Fibroblast of skin of left quadriceps (primary cell): ENCODE data around the gene FLCN.

Experiments used
- DNase-seq, 2 experiments: peaks; one replicate each; pipeline ENCODE4 v3.0.0-alpha.2; 2013; ENCODE audit warnings: low read depth in 2 of 2

The FLCN gene

GRCh38 chr17:17167356-17167755, 69.6 kb downstream of the FLCN start:
- no peak for DNase-seq

GRCh38 chr17:17166446-17166845, 70.5 kb downstream of the FLCN start:
- no peak for DNase-seq

- DNase-seq = no peak
Observed at GRCh38 chr17:17165666-17166308, 71.2 kb downstream of the FLCN start.

GRCh38 chr17:17164676-17165075, 72.3 kb downstream of the FLCN start:
- no peak for DNase-seq

- DNase-seq = no peak
Observed at GRCh38 chr17:17164156-17164555, 72.8 kb downstream of the FLCN start.
